IMR-90 (cell line): Measurements from ENCODE around the gene PSEN2. TPM values are rescaled to one million over a fixed set of nuclear protein-coding genes. Genes with fewer than 3 reads are reported as not detected.

ENCODE experiments used
- ATAC-seq: fragments of 200-7000 bp; cut with Tn5 transposase; 2 replicates; pipeline ENCODE4 v1.9.1; 2020; ENCODE audit warnings: low read depth, mild to moderate bottlenecking, moderate library complexity
- BruUV-seq: library from RNA; stranded (reverse); fragments of 400-500 nt; replicated peaks from 2 replicates; lab custom pipeline; 2021; lab: Mats Ljungman, UMichigan
- CTCF ChIA-PET: fragments of 300-600 bp; formaldehyde crosslinking; extraction: SDS; loops from one replicate; lab custom pipeline; 2021; ENCODE audit warnings: antibody characterized with exemption; lab: Yijun Ruan, JAX
- POLR2A ChIA-PET: fragments of 300-600 bp; sonication (Branson Sonifier 250); formaldehyde crosslinking; loops from one replicate; lab custom pipeline; 2022; ENCODE audit warnings: antibody characterized with exemption; ENCODE audit not compliant: unreplicated experiment; lab: Charles Lee
- DNase-seq: peaks from one replicate; pipeline ENCODE4 v3.0.0; 2013
- H2AFZ ChIP-seq: replicated peaks from 2 replicates; pipeline ENCODE3; 2013; ENCODE audit warnings: low read length, mild to moderate bottlenecking; ENCODE audit not compliant: poor library complexity
- H2AK5ac ChIP-seq: 2 replicates; pipeline ENCODE4 v1.6.1; 2013; ENCODE audit warnings: low read depth, low read length, inconsistent platforms
- H2AK9ac ChIP-seq: replicated peaks from 2 replicates; pipeline ENCODE3; 2013; ENCODE audit warnings: mild to moderate bottlenecking, low read depth, low read length, moderate library complexity; ENCODE audit not compliant: poor library complexity
- H2BK120ac ChIP-seq: 2 replicates; pipeline ENCODE4 v1.6.1; 2013; ENCODE audit warnings: low read depth, low read length, inconsistent platforms
- H2BK15ac ChIP-seq: 3 replicates; pipeline ENCODE4 v1.6.1; 2013; ENCODE audit warnings: low read depth, low read length, inconsistent platforms
- H2BK20ac ChIP-seq: 2 replicates; pipeline ENCODE4 v1.6.1; 2013; ENCODE audit warnings: low read depth, mild to moderate bottlenecking, inconsistent platforms, low read length, moderate library complexity
- H2BK5ac ChIP-seq: 2 replicates; pipeline ENCODE4 v1.6.1; 2013; ENCODE audit warnings: mild to moderate bottlenecking, low read depth, low read length, inconsistent platforms; ENCODE audit not compliant: poor library complexity, severe bottlenecking
- H3K14ac ChIP-seq: replicated peaks from 2 replicates; pipeline ENCODE4 v1.6.1; 2013; ENCODE audit warnings: low read depth, low read length, inconsistent platforms
- H3K18ac ChIP-seq: 2 replicates; pipeline ENCODE4 v1.6.1; 2013; ENCODE audit warnings: low read depth, low read length, control low read depth
- H3K23ac ChIP-seq: 2 replicates; pipeline ENCODE4 v1.6.1; 2013; ENCODE audit warnings: low read depth, low read length, inconsistent platforms
- H3K27ac ChIP-seq: 2 replicates; pipeline ENCODE4 v1.5.1; 2013; ENCODE audit warnings: mild to moderate bottlenecking, control low read depth, low read length; ENCODE audit not compliant: insufficient read depth
- H3K27me3 ChIP-seq: 2 replicates; pipeline ENCODE4 v1.6.1; 2013; ENCODE audit warnings: low read length; ENCODE audit not compliant: control insufficient read depth, insufficient read depth
- H3K36me3 ChIP-seq: 2 replicates; pipeline ENCODE4 v1.6.1; 2013; ENCODE audit warnings: low read length, mixed read lengths; ENCODE audit not compliant: control insufficient read depth, insufficient read depth
- H3K4ac ChIP-seq: 2 replicates; pipeline ENCODE4 v1.6.1; 2013; ENCODE audit warnings: low read depth, low read length, inconsistent platforms
- H3K4me1 ChIP-seq: 2 replicates; pipeline ENCODE4 v1.6.1; 2013; ENCODE audit warnings: low read length, mixed read lengths; ENCODE audit not compliant: control insufficient read depth, insufficient read depth
- H3K4me2 ChIP-seq: 2 replicates; pipeline ENCODE4 v1.6.1; 2013; ENCODE audit warnings: low read depth, mild to moderate bottlenecking, control low read depth, low read length, moderate library complexity
- H3K4me3 ChIP-seq: 2 replicates; pipeline ENCODE4 v1.5.1; 2013; ENCODE audit warnings: low read depth, mild to moderate bottlenecking, control low read depth, low read length, moderate library complexity; ENCODE audit not compliant: insufficient read depth
- H3K56ac ChIP-seq: 2 replicates; pipeline ENCODE4 v1.6.1; 2013; ENCODE audit warnings: low read length, inconsistent platforms; ENCODE audit not compliant: insufficient read depth; ENCODE audit errors: extremely low read depth
- H3K79me1 ChIP-seq, 2 experiments: 2 replicates each; pipeline ENCODE4 v1.6.1; 2013; ENCODE audit warnings: low read length in 2 of 2, inconsistent platforms in 1 of 2, low read depth in 1 of 2
- H3K9ac ChIP-seq: 2 replicates; pipeline ENCODE4 v1.6.1; 2013; ENCODE audit warnings: low read depth, low read length, control low read depth
- H3K9me1 ChIP-seq: 2 replicates; pipeline ENCODE4 v1.6.1; 2013; ENCODE audit warnings: low read length, inconsistent platforms; ENCODE audit not compliant: insufficient read depth
- H3K9me3 ChIP-seq: 2 replicates; pipeline ENCODE4 v1.6.1; 2013; ENCODE audit warnings: low read length; ENCODE audit not compliant: control insufficient read depth, insufficient read depth
- H4K20me1 ChIP-seq: 2 replicates; pipeline ENCODE4 v1.6.1; 2013; ENCODE audit warnings: low read length, inconsistent platforms; ENCODE audit not compliant: insufficient read depth
- H4K5ac ChIP-seq: 2 replicates; pipeline ENCODE4 v1.6.1; 2013; ENCODE audit warnings: mild to moderate bottlenecking, low read depth, low read length, control low read depth
- H4K8ac ChIP-seq, 2 experiments: 2 replicates each; pipeline ENCODE4 v1.6.1; 2013; ENCODE audit warnings: low read depth in 2 of 2, low read length in 2 of 2, control low read depth in 1 of 2, inconsistent platforms in 1 of 2
- H4K91ac ChIP-seq: 2 replicates; pipeline ENCODE4 v1.6.1; 2013; ENCODE audit warnings: low read depth, low read length, inconsistent platforms; ENCODE audit not compliant: insufficient read depth
- BHLHE40 ChIP-seq: fragments of 150-350 bp; IDR thresholded peaks from 2 replicates; pipeline ENCODE4 v1.6.1; 2016; ENCODE audit warnings: mild to moderate bottlenecking, low read depth, low read length
- FOS ChIP-seq: fragments of 150-350 bp; IDR thresholded peaks from 2 replicates; pipeline ENCODE4 v1.6.1; 2016; ENCODE audit warnings: low read depth, low read length
- MAFK ChIP-seq: IDR thresholded peaks from 2 replicates; pipeline ENCODE4 v1.6.1; 2012; ENCODE audit warnings: low read depth, low read length, improper control_type of control experiment
- MXI1 ChIP-seq: IDR thresholded peaks from 2 replicates; pipeline ENCODE4 v1.6.1; 2012; ENCODE audit warnings: low read depth, mild to moderate bottlenecking, low read length, moderate library complexity, borderline replicate concordance
- NFE2L2 ChIP-seq: fragments of 150-350 bp; IDR thresholded peaks from 2 replicates; pipeline ENCODE4 v1.6.1; 2016; ENCODE audit warnings: low read depth, mild to moderate bottlenecking, low read length
- RCOR1 ChIP-seq: IDR thresholded peaks from 2 replicates; pipeline ENCODE4 v1.6.1; 2012; ENCODE audit warnings: mild to moderate bottlenecking, low read length, improper control_type of control experiment; ENCODE audit not compliant: insufficient replicate concordance
- RFX5 ChIP-seq: IDR thresholded peaks from 2 replicates; pipeline ENCODE4 v1.8.0; 2012; ENCODE audit warnings: low read depth, mild to moderate bottlenecking, low read length, moderate library complexity
- SMC3 ChIP-seq: fragments of 150-350 bp; IDR thresholded peaks from 2 replicates; pipeline ENCODE4 v1.6.1; 2016; ENCODE audit warnings: low read depth, mild to moderate bottlenecking, antibody characterized with exemption, low read length, moderate library complexity
- WGBS, 2 experiments: methylation state at CpG; one replicate each; pipeline versions ENCODE4 v1.1.5 to v1.1.7; 2013; ENCODE audit warnings: missing lambda C conversion rate in 2 of 2; ENCODE audit not compliant: insufficient read length in 1 of 2; ENCODE audit errors: extremely low coverage in 2 of 2; 5-methylcytosine and 5-hydroxymethylcytosine counted together
- dilution Hi-C: fragments of 300-500 bp; cut with HindIII; formaldehyde crosslinking; loops from one replicate; pipeline ENCODE4 v1.14.3; 2018; ENCODE audit warnings: low sequenced_read_pairs; ENCODE audit not compliant: unreplicated experiment
- in situ Hi-C: fragments of 300-500 bp; cut with MboI; formaldehyde crosslinking; loops from 3 replicates; pipeline ENCODE4 v1.14.3; 2019; ENCODE audit warnings: low sequenced_read_pairs, inconsistent platforms, mixed read lengths
- intact Hi-C: fragments of 100-400 bp; cut with micrococcal nuclease; formaldehyde crosslinking; loops from 2 replicates; pipeline ENCODE4 v1.10.0; 2022
- polyA plus RNA-seq, 3 experiments: library from polyadenylated mRNA; depleted of rRNA; stranded (reverse); fragments of >200 nt; gene quantifications; 2 replicates each; pipeline ENCODE4 v1.2.3, GENCODE V29; 2012; ENCODE audit warnings: low replicate concordance in 1 of 3
- total RNA-seq: library from RNA; depleted of rRNA; stranded (reverse); fragments of >200 nt; gene quantifications from 2 replicates; pipeline ENCODE4 v1.2.3, GENCODE V29; 2012
- TF ChIP-seq, protein P1 (sequence below): fragments of 150-350 bp; IDR thresholded peaks from 2 replicates; pipeline ENCODE4 v1.6.1; 2016; ENCODE audit warnings: low read depth, mild to moderate bottlenecking, low read length, moderate library complexity, borderline replicate concordance
- TF ChIP-seq, protein P2 (sequence below): fragments of 150-350 bp; IDR thresholded peaks from 2 replicates; pipeline ENCODE4 v1.6.1; 2017; ENCODE audit warnings: mild to moderate bottlenecking, antibody characterized with exemption, low read length, low read depth

PSEN2 gene
- total and polyA plus RNA-seq, 2 of the 4 experiments (the other 2 are of a cell fraction) = 15.0 to 24.4 TPM

DNA sequence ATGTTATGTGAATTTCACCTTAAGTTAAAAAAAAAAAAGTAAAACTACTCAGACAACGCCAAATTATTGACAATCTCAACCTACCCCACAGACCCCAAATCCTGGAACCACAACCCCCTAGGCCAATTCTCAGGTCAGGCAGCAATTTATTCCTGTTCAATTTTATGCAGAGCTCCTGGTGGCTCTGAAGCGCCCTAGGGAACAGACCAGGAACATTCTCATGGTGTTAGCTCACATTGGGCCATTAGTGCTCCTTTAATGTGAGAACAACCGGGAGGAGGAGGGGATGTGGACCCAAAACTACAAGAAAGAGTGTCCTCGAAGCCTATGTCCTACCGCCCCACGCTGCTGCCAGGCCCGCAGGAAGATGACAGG lies 403 bp upstream of the PSEN2 start:
- Histone ChIP-seq H2AFZ (peak overlapping the region; percentile 99), H3K27ac (no peak overlapping the region), H3K4me1 (peaks cover 8% of the 10 kb centered on the region), H3K4ac (peak overlapping the region; percentile 84), H2BK5ac (no peak overlapping the region), H4K8ac (peak overlapping the region; percentile 43 to 94; a peak in 3 of 4 replicates), H3K27me3 (no peaks in the 10 kb centered on the region), H3K9ac (peak overlapping the region; percentile 47; the same call in 1 of the 2 replicates), H2AK5ac (peak overlapping the region; percentile 51), H3K36me3 (no peaks in the 10 kb centered on the region), H2BK120ac (peak overlapping the region; percentile 86), H3K23ac (peak overlapping the region; percentile 83; the same call in 1 of the 2 replicates), H3K18ac (peak overlapping the region; percentile 4; the same call in 1 of the 2 replicates), H3K9me1 (peaks cover 10% of the 10 kb centered on the region; the same call in 1 of the 2 replicates), H2BK15ac (peak overlapping the region; percentile 97; the same call in 2 of the 3 replicates), H3K4me3 (peak overlapping the region; percentile 70), H3K4me2 (peak overlapping the region; percentile 80), H4K5ac (peak overlapping the region; percentile 21; the same call in 1 of the 2 replicates), H3K9me3 (no peaks in the 10 kb centered on the region), H2BK20ac (no peak overlapping the region; the same call in 1 of the 2 replicates), H3K56ac (no peak overlapping the region; the same call in 1 of the 2 replicates), H3K14ac (peak overlapping the region; percentile 91), H3K79me1 (peaks cover 3 to 23% of the 10 kb centered on the region in 2 experiments), H4K91ac (peak overlapping the region; percentile 64), H4K20me1 (no peaks in the 10 kb centered on the region), H2AK9ac (peak overlapping the region; percentile 93)
- BruUV-seq = no TSS peak
- dilution Hi-C loops (no loop called here), intact Hi-C loops (no loop called here), in situ Hi-C loops (no loop called here)
- DNase-seq (no peak), ATAC-seq (no peak)
- ChIA-PET CTCF (no interaction called here), POLR2A (no interaction called here)
- TF ChIP-seq SMC3 (no peak), RFX5 (no peak), FOS (no peak), MAFK (no peak), MXI1 (no peak), NFE2L2 (no peak), RCOR1 (no peak), BHLHE40 (no peak)
- TF ChIP-seq, protein P1, sequence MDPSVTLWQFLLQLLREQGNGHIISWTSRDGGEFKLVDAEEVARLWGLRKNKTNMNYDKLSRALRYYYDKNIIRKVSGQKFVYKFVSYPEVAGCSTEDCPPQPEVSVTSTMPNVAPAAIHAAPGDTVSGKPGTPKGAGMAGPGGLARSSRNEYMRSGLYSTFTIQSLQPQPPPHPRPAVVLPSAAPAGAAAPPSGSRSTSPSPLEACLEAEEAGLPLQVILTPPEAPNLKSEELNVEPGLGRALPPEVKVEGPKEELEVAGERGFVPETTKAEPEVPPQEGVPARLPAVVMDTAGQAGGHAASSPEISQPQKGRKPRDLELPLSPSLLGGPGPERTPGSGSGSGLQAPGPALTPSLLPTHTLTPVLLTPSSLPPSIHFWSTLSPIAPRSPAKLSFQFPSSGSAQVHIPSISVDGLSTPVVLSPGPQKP = no peak
- TF ChIP-seq, protein P2, sequence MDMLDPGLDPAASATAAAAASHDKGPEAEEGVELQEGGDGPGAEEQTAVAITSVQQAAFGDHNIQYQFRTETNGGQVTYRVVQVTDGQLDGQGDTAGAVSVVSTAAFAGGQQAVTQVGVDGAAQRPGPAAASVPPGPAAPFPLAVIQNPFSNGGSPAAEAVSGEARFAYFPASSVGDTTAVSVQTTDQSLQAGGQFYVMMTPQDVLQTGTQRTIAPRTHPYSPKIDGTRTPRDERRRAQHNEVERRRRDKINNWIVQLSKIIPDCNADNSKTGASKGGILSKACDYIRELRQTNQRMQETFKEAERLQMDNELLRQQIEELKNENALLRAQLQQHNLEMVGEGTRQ = no peak
- WGBS, 2 experiments = 36% methylated on average over 2 of the region's 7 CpGs; no CpG with 5 or more reads in 1 of the 2 experiments
